Parathyroid adenoma (tissue), 2 donors: ENCODE data around the gene CADM1.

Source experiments
- H2AFZ ChIP-seq: fragments of 300-600 bp; sonication (generic); one replicate; pipeline ENCODE4 v1.7.0; 2017; ENCODE audit warnings: antibody characterized with exemption, mild to moderate bottlenecking
- H3K27ac ChIP-seq: fragments of 300-600 bp; sonication (generic); one replicate; pipeline ENCODE4 v1.7.0; 2017
- H3K27me3 ChIP-seq: fragments of 300-600 bp; sonication (generic); one replicate; pipeline ENCODE4 v1.7.0; 2017; ENCODE audit warnings: low read length; ENCODE audit not compliant: control insufficient read depth, insufficient read depth
- H3K36me3 ChIP-seq: fragments of 300-600 bp; sonication (generic); one replicate; pipeline ENCODE4 v1.7.0; 2017; ENCODE audit warnings: low read length; ENCODE audit not compliant: control insufficient read depth, insufficient read depth
- H3K4me1 ChIP-seq: fragments of 300-600 bp; sonication (generic); one replicate; pipeline ENCODE4 v1.7.0; 2017; ENCODE audit warnings: control low read depth
- H3K4me2 ChIP-seq: fragments of 300-600 bp; sonication (generic); one replicate; pipeline ENCODE4 v1.7.0; 2017; ENCODE audit warnings: low read length
- H3K4me3 ChIP-seq: fragments of 300-600 bp; sonication (generic); one replicate; pipeline ENCODE4 v1.7.0; 2017; ENCODE audit warnings: low read depth, low read length
- H3K79me2 ChIP-seq: fragments of 300-600 bp; sonication (generic); one replicate; pipeline ENCODE4 v1.7.0; 2017; ENCODE audit warnings: control low read depth
- H3K9ac ChIP-seq: fragments of 300-600 bp; sonication (generic); one replicate; pipeline ENCODE4 v1.7.0; 2017; ENCODE audit warnings: mild to moderate bottlenecking
- H3K9me3 ChIP-seq: fragments of 300-600 bp; sonication (generic); one replicate; pipeline ENCODE4 v1.7.0; 2017; ENCODE audit warnings: low read length; ENCODE audit not compliant: control insufficient read depth
- TF ChIP-seq, protein P1 (sequence below): fragments of 300-600 bp; sonication (generic); IDR thresholded peaks from one replicate; pipeline ENCODE4 v1.7.0; 2017; ENCODE audit warnings: antibody characterized with exemption, mild to moderate bottlenecking
- donor health status: primary hyperparathyroidism.

The CADM1 gene

DNA sequence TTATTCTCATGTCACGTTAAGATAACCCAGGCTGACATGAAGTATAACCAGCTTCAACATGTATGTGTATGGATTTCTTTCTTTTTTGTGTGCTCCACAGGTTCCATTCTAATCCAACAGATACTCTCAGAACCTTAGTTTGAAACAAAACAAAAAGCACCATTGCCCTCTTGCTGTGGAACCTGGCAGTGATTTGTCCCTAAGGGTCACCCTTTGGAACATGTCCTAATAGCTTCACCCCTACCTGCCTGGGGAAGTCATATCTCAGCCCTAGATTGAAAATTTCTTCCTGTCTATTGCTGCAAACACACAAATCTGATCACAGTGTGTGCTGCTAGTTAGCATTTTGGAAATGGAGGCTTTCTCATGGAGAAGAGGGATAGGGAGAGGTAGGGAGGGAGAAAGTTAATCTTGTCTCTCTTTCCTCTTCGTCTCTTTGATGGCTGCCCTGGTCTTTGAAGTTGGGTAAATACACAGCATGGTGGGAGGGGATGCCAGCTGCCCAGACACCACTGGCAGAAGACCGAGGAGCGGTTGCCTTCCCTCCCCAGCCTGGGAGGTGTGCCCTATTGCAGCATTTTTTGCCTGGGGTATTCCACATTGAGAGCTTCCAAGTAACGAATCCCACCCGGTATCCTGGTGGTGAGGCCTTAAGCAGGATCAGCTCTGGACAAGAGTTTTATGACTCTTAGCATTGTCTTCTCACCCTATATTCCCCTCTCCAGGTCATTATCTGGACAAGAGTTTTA, 11.6 kb upstream of the CADM1 start:
- no peak overlapping the region for H3K4me2 ChIP-seq
- no peak overlapping the region for H3K4me3 ChIP-seq
- H3K36me3 ChIP-seq, result no peaks in the 10 kb centered on the region
- H3K9ac ChIP-seq, result no peak overlapping the region
- TF ChIP-seq, protein P1, sequence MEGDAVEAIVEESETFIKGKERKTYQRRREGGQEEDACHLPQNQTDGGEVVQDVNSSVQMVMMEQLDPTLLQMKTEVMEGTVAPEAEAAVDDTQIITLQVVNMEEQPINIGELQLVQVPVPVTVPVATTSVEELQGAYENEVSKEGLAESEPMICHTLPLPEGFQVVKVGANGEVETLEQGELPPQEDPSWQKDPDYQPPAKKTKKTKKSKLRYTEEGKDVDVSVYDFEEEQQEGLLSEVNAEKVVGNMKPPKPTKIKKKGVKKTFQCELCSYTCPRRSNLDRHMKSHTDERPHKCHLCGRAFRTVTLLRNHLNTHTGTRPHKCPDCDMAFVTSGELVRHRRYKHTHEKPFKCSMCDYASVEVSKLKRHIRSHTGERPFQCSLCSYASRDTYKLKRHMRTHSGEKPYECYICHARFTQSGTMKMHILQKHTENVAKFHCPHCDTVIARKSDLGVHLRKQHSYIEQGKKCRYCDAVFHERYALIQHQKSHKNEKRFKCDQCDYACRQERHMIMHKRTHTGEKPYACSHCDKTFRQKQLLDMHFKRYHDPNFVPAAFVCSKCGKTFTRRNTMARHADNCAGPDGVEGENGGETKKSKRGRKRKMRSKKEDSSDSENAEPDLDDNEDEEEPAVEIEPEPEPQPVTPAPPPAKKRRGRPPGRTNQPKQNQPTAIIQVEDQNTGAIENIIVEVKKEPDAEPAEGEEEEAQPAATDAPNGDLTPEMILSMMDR, result no peak
- no peaks in the 10 kb centered on the region for H3K4me1 ChIP-seq
- H3K27ac ChIP-seq, result no peak overlapping the region
- H3K27me3 ChIP-seq, result no peaks in the 10 kb centered on the region
- no peaks in the 10 kb centered on the region for H3K9me3 ChIP-seq
- no peaks in the 10 kb centered on the region for H3K79me2 ChIP-seq
- no peak overlapping the region for H2AFZ ChIP-seq

DNA sequence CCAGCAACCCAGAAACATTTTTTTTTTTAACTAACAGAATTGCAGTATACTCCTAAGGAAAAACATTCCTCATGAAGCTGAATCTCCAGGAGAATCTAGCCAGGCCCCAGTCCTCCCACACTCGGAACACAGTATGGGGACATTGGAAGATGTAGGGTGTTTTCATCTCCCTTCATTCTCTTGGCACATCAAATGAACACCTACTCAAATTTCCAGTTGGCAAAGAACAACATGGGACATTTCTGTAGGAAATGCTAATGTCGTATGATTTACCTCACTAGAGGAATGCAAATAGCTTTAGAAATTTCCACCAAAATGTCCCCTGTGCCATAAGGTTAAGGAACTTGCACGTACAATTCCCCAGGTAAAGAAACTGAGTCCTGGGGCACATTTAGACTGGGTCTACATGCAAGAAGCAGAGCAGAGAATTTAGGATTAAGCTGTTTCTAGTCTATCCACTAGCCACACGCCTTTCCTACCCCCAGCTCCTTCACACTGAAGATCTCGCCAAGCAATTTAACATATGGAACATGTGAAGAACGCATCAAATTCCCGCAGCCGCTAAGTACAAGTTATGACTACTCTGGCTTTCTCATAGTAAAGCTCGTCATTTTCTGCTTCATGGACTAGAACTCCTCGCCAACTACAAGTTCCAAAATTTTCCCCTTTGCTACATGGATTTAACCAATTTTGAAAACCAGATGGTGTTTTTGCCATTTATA, 2.9 kb upstream of the CADM1 start:
- TF ChIP-seq, protein P1, result no peak
- Histone ChIP-seq H3K4me3 (no peak overlapping the region), H3K36me3 (no peaks in the 10 kb centered on the region), H3K4me1 (no peaks in the 10 kb centered on the region), H3K4me2 (no peak overlapping the region), H3K79me2 (no peaks in the 10 kb centered on the region), H3K27ac (no peak overlapping the region), H3K9ac (no peak overlapping the region), H3K9me3 (no peaks in the 10 kb centered on the region), H2AFZ (no peak overlapping the region), H3K27me3 (no peaks in the 10 kb centered on the region)

DNA sequence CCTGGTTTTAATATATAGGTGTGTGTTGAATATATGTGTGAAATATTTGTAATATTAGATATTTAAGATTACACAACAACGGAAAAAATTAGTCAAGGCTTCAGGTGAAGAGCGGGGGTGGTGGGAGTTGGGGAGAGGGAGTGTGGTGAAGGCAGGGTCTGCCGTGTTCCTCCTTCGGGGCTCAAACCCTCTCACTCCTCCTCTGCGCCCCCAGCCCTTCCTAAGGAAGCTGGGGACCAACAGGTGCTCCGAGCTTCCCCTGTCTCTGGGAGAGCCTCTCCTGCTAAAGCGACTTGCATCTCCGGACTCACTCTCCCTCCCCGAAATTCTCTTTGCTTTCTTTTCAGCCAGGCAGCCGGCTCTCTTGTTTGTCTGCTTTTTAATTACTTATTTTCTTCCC, 960 bp upstream of the CADM1 start:
- Histone ChIP-seq H3K9me3 (no peaks in the 10 kb centered on the region), H3K27me3 (no peaks in the 10 kb centered on the region), H3K4me1 (no peaks in the 10 kb centered on the region), H2AFZ (peak overlapping the region; percentile 98), H3K4me3 (peak overlapping the region; percentile 68), H3K27ac (peak overlapping the region; percentile 82), H3K9ac (no peak overlapping the region), H3K79me2 (no peaks in the 10 kb centered on the region), H3K36me3 (no peaks in the 10 kb centered on the region), H3K4me2 (peak overlapping the region; percentile 92)
- TF ChIP-seq, protein P1, result no peak

DNA sequence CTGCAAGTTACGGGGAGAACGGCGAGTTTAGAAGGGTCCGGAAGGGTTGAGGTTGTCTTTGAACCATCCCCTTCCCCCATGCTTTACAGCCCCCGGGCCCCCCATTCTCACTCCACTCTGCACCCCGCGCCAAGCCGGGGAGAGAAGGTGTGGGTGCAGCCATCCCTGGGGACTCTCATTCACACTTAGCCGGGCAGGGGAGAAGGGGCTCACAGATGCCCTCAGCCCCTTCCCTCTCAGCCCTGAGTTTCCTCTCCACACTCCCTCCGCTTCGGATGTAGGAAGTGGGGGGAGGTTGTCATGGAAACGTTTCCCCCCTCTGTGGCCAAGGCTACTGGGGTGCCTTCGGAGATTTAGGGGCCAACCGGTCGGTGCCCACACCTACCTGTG, 334 bp downstream of the CADM1 start:
- no peaks in the 10 kb centered on the region for H3K27me3 ChIP-seq
- no peaks in the 10 kb centered on the region for H3K79me2 ChIP-seq

More for the DNA sequence above, 334 bp downstream of the CADM1 start:
- peak overlapping the region; percentile 83 for H3K4me2 ChIP-seq
- H3K9me3 ChIP-seq, result no peaks in the 10 kb centered on the region
- TF ChIP-seq, protein P1, result no peak
- H3K9ac ChIP-seq, result no peak overlapping the region
- peak overlapping the region; percentile 68 for H3K4me3 ChIP-seq
- no peaks in the 10 kb centered on the region for H3K4me1 ChIP-seq
- no peaks in the 10 kb centered on the region for H3K36me3 ChIP-seq
- H3K27ac ChIP-seq, result peak overlapping the region; percentile 82
- peak overlapping the region; percentile 98 for H2AFZ ChIP-seq
